SK-N-MC (cell line): ENCODE results near the gene ROCK2.

Source experiments
- EZH2 ChIP-seq: fragments of 200-600 bp; sonication (generic); IDR thresholded peaks from one replicate; pipeline ENCODE4 v1.6.1; 2017; ENCODE audit warnings: antibody characterized with exemption
- FOXP2 ChIP-seq: optimal IDR thresholded peaks from 2 replicates; pipeline ENCODE3; 2011; ENCODE audit warnings: mild to moderate bottlenecking, moderate library complexity; ENCODE audit not compliant: insufficient read depth; ENCODE audit errors: extremely low read length, control extremely low read depth
- POLR2AphosphoS5 ChIP-seq: IDR thresholded peaks from 2 replicates; pipeline ENCODE4 v1.6.1; 2012; ENCODE audit warnings: mild to moderate bottlenecking, low read depth, low read length, borderline replicate concordance

- TF ChIP-seq POLR2AphosphoS5 (no peak), FOXP2 (no peak), EZH2 (no peak)
These were observed 86.5 kb downstream of the ROCK2 start for GRCh38 chr2:11257964-11258363.
